Adipocyte (in vitro differentiated cells): ENCODE measurements around the gene NINJ1.
A peak's percentile ranks its signal among the peaks of the same experiment; 100 is the strongest.
"Not testable (repeated sequence)": the region's sequence is repeated elsewhere in the genome, so short reads cannot be mapped to it uniquely, and the experiment has no call there.

Experiments
- DNase-seq: peaks from one replicate; pipeline ENCODE4 v3.0.0-alpha.2; 2015; ENCODE audit warnings: low read depth
- H3K27me3 ChIP-seq: replicated peaks from 2 replicates; pipeline ENCODE4 v1.7.0; 2013; ENCODE audit warnings: mild to moderate bottlenecking, low read length, moderate library complexity; ENCODE audit not compliant: control insufficient read depth, insufficient read depth
- H3K36me3 ChIP-seq: 2 replicates; pipeline ENCODE4 v1.7.0; 2013; ENCODE audit warnings: low read length, mild to moderate bottlenecking, moderate library complexity; ENCODE audit not compliant: control insufficient read depth, insufficient read depth, severe bottlenecking
- H3K4me1 ChIP-seq: 2 replicates; pipeline ENCODE4 v1.7.0; 2013; ENCODE audit warnings: mild to moderate bottlenecking, low read length, moderate library complexity; ENCODE audit not compliant: control insufficient read depth, insufficient read depth
- H3K4me3 ChIP-seq: 2 replicates; pipeline ENCODE4 v1.7.0; 2013; ENCODE audit warnings: mild to moderate bottlenecking, low read length, moderate library complexity
- H3K9ac ChIP-seq: 2 replicates; pipeline ENCODE4 v1.7.0; 2013; ENCODE audit warnings: mild to moderate bottlenecking, low read length, moderate library complexity
- H3K9me3 ChIP-seq: 2 replicates; pipeline ENCODE4 v1.7.0; 2013; ENCODE audit warnings: mild to moderate bottlenecking, low read length, moderate library complexity; ENCODE audit not compliant: control insufficient read depth

The NINJ1 gene

GRCh38 chr9:93155716-93156474 lies 21.8 kb upstream of the NINJ1 start:
- H3K9ac ChIP-seq, result no peak overlapping the region
- no peaks in the 10 kb centered on the region for H3K36me3 ChIP-seq
- DNase-seq, result no peak
- H3K4me1 ChIP-seq, result peaks cover 3% of the 10 kb centered on the region
- H3K4me3 ChIP-seq, result no peak overlapping the region
- H3K9me3 ChIP-seq, result no peaks in the 10 kb centered on the region
- H3K27me3 ChIP-seq, result no peaks in the 10 kb centered on the region

GRCh38 chr9:93154293-93154903 lies 20.3 kb upstream of the NINJ1 start:
- Histone ChIP-seq H3K36me3 (no peaks in the 10 kb centered on the region), H3K9ac (no peak overlapping the region), H3K4me1 (no peaks in the 10 kb centered on the region), H3K9me3 (no peaks in the 10 kb centered on the region), H3K27me3 (no peaks in the 10 kb centered on the region), H3K4me3 (no peak overlapping the region)
- DNase-seq, result peak; percentile 49

GRCh38 chr9:93151097-93151784 lies 17.2 kb upstream of the NINJ1 start:
- Histone ChIP-seq H3K9ac (no peak overlapping the region), H3K27me3 (no peaks in the 10 kb centered on the region), H3K36me3 (no peaks in the 10 kb centered on the region), H3K4me1 (no peaks in the 10 kb centered on the region), H3K9me3 (no peaks in the 10 kb centered on the region), H3K4me3 (no peak overlapping the region)
- no peak for DNase-seq

GRCh38 chr9:93149361-93149760 lies 15.3 kb upstream of the NINJ1 start:
- peak; percentile 23 for DNase-seq
- H3K9me3 ChIP-seq, result no peaks in the 10 kb centered on the region
- H3K36me3 ChIP-seq, result no peaks in the 10 kb centered on the region
- no peak overlapping the region for H3K9ac ChIP-seq
- no peak overlapping the region for H3K4me3 ChIP-seq
- H3K4me1 ChIP-seq, result no peaks in the 10 kb centered on the region
- no peaks in the 10 kb centered on the region for H3K27me3 ChIP-seq

GRCh38 chr9:93148721-93149120 lies 14.7 kb upstream of the NINJ1 start:
- Histone ChIP-seq H3K4me1 (no peaks in the 10 kb centered on the region), H3K27me3 (no peaks in the 10 kb centered on the region), H3K36me3 (no peaks in the 10 kb centered on the region), H3K4me3 (no peak overlapping the region), H3K9me3 (no peaks in the 10 kb centered on the region), H3K9ac (no peak overlapping the region)
- DNase-seq, result no peak

GRCh38 chr9:93147632-93148031 lies 13.6 kb upstream of the NINJ1 start:
- H3K4me3 ChIP-seq, result no peak overlapping the region
- H3K36me3 ChIP-seq, result no peaks in the 10 kb centered on the region
- no peak overlapping the region for H3K9ac ChIP-seq
- H3K4me1 ChIP-seq, result no peaks in the 10 kb centered on the region
- no peak for DNase-seq
- no peaks in the 10 kb centered on the region for H3K9me3 ChIP-seq
- no peaks in the 10 kb centered on the region for H3K27me3 ChIP-seq

- DNase-seq, H3K9ac ChIP-seq: not testable (repeated sequence)
Observed at GRCh38 chr9:93146696-93147095, 12.6 kb upstream of the NINJ1 start.

GRCh38 chr9:93143830-93144530 lies 9.9 kb upstream of the NINJ1 start:
- Histone ChIP-seq H3K9me3 (no peaks in the 10 kb centered on the region), H3K9ac (no peak overlapping the region), H3K4me3 (no peak overlapping the region), H3K36me3 (no peaks in the 10 kb centered on the region), H3K4me1 (no peaks in the 10 kb centered on the region), H3K27me3 (no peaks in the 10 kb centered on the region)
- no peak for DNase-seq

More at GRCh38 chr9:93146696-93147095, 12.6 kb upstream of the NINJ1 start:
- H3K4me1 ChIP-seq, H3K4me3 ChIP-seq, H3K27me3 ChIP-seq, H3K9me3 ChIP-seq, H3K36me3 ChIP-seq: not testable (repeated sequence)

- H3K9me3 ChIP-seq, result peaks cover 4% of the 10 kb centered on the region
- no peak overlapping the region for H3K4me3 ChIP-seq
- H3K9ac ChIP-seq, result no peak overlapping the region
- no peaks in the 10 kb centered on the region for H3K36me3 ChIP-seq
- DNase-seq, result no peak
- no peaks in the 10 kb centered on the region for H3K27me3 ChIP-seq
- no peaks in the 10 kb centered on the region for H3K4me1 ChIP-seq
Observed at GRCh38 chr9:93141771-93142483, 7.9 kb upstream of the NINJ1 start.

GRCh38 chr9:93139365-93140182 lies 5.5 kb upstream of the NINJ1 start:
- H3K36me3 ChIP-seq, result no peaks in the 10 kb centered on the region
- no peak for DNase-seq
- peaks cover 4% of the 10 kb centered on the region for H3K9me3 ChIP-seq
- no peak overlapping the region for H3K9ac ChIP-seq
- peaks cover 10% of the 10 kb centered on the region for H3K4me1 ChIP-seq
- H3K4me3 ChIP-seq, result no peak overlapping the region
- no peaks in the 10 kb centered on the region for H3K27me3 ChIP-seq
